HFF-Myc (cell line): ENCODE measurements around the gene CPTP.

ENCODE experiments used
- DNase-seq: peaks from one replicate; pipeline ENCODE4 v3.0.0-alpha.2; 2011; ENCODE audit warnings: low read depth; ENCODE audit errors: extremely low read depth
- H3K4me3 ChIP-seq: replicated peaks from 2 replicates; pipeline ENCODE4 v1.5.1; 2011; ENCODE audit warnings: low read depth, mild to moderate bottlenecking, control low read depth, low read length
- TF ChIP-seq, protein P1 (sequence below): IDR thresholded peaks from 2 replicates; pipeline ENCODE4 v1.5.1; 2012; ENCODE audit warnings: mild to moderate bottlenecking, low read depth, low read length, control low read depth; ENCODE audit errors: missing control alignments

CPTP gene

DNA sequence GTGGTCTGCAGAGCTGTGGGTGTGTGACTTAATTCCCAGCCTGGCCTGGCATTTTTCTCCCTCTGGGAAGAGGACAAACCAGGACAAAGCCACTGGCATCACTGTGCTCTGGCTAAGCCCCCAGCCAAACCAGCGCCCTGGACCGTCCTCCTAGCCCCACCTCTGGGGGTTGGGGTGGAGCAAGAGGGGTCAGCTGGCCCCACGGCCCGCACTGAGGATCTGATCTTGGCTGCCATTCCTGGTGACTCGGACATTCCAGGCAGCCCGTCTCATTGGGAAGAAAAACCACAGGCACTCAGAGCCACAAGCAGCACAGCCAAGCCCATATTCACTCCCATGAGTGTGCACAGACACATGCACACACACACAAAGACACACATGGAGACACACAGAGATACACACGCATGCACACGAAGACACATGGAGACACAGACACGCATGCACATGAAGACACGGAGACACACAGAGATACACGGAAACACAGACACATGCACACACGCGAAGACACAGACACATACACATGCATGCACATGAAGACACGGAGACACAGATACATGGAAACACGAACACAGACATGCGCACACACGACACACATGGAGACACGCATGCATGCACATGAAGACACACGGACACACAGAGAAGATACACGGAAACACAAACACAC is 36.0 kb downstream of the CPTP start:
- peak; percentile 79 for DNase-seq
- TF ChIP-seq, protein P1, sequence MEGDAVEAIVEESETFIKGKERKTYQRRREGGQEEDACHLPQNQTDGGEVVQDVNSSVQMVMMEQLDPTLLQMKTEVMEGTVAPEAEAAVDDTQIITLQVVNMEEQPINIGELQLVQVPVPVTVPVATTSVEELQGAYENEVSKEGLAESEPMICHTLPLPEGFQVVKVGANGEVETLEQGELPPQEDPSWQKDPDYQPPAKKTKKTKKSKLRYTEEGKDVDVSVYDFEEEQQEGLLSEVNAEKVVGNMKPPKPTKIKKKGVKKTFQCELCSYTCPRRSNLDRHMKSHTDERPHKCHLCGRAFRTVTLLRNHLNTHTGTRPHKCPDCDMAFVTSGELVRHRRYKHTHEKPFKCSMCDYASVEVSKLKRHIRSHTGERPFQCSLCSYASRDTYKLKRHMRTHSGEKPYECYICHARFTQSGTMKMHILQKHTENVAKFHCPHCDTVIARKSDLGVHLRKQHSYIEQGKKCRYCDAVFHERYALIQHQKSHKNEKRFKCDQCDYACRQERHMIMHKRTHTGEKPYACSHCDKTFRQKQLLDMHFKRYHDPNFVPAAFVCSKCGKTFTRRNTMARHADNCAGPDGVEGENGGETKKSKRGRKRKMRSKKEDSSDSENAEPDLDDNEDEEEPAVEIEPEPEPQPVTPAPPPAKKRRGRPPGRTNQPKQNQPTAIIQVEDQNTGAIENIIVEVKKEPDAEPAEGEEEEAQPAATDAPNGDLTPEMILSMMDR: no peak
- H3K4me3 ChIP-seq: peak overlapping the region; percentile 77; the same call in 1 of the 2 replicates

DNA sequence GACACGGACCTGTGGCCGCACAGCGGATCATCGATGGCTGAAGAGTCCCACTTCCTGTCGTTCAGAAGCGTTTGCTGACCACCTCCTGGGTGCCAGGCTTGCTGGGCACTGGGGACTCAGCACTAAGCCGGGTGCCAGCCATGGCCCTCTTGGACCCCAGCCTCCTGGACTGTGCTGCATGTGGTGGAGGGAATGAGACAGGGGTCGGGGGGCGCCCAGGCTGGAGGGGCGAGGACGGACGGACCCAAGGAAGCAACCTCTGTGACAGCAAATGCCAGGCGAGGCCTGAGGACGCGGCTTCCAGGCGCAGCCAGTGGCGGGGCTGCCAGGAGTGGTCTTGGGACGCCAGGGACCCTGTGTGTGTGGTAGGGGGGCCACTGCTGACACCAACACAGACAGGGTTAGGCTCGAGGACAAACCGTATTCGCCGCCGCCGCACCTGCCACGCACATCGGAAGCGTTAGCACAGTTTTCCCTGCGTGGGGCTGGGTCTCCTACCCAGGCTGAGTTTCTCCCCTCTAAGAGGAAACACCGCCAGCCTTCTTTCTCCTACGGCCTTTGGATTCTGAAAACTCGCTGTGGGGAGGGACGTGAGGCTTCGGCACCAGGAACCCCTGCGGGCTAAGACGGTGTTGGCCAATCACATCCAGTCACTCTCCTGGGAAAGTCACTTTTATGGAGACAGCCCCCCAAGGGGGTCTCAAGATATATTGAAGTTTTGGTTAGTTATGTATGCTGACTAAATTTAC is 36.8 kb downstream of the CPTP start:
- TF ChIP-seq, protein P1: no peak
- DNase-seq: no peak
- H3K4me3 ChIP-seq: no peak overlapping the region

DNA sequence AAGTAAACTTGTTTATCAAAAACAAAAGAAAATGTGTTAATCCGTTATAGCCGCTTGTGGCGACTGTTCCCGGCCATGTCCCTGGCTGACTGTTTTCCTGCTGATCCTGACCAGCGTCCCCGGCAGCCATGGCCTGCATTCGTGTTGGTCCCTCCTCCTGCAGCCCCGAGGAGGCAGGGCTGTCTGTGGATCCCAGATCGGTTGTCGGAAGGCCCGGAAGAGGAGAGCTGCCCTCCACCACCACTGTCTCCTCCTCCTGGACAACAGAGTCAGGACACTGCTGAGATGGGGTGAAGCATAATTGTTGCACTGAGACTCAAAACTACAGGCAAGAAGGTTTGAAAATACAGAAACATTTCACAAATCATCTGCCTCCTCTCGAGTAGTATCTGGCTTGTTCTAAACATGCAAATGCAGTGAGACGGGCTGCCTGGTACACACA is 37.4 kb downstream of the CPTP start:
- DNase-seq: no peak
- H3K4me3 ChIP-seq: no peak overlapping the region
- TF ChIP-seq, protein P1: peak; percentile 15

DNA sequence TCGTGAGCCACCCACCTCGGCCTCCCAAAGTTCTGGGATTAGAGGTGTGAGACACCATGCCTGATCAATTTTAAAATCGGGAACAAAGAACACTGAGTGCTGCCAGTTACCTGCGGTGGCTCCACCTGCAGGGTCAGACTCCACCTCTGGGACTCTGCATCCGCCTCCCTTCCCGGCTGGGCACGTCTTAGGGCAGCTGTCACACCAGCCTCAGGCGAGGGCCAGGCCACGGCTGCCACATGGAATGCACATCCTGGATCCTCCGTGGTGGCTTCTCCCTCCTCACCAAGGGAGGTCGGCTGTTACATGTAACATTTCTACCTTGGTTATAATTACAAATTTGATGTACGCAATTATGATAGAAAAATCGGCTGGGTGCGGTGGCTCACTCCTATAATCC is 39.7 kb downstream of the CPTP start:
- H3K4me3 ChIP-seq: no peak overlapping the region
- TF ChIP-seq, protein P1: no peak
- DNase-seq: no peak

DNA sequence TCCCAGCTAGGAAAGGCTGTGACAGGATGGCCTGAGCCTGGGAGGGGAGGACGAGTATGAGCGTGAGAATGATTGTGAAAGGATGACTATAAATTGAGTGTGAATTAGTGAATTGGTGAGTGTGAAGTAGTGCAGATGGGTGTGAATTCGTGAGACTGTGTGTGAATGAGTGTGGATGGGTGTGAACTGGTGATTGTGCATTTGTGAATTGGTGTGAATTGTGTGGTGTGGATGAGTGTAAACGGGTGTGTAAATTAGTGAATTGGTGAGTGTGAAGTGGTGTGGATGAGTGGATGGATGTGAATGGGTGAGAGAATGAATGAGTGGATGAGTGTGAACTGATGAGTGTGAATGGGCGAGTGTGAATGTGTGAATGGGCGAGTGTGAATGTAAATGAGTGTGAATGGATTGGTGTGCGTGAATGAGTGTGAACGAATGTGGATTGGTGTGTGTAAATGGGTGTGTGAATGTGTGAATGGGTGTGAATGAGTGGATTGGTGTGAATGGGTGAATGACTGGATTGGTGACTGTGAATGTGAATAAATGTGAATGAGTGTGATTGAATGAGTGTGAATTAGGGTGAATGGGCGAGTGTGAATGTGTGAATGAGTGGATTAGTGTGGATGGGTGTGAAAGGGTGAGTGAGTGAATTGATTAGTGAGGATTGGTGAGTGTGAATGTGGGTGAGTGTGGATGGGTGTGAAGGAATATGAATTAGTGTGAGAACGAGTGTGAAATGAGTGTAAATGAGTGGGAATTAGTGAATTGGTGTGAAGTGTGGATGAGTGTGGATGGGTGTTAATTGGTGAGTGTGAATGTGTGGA is 41.5 kb downstream of the CPTP start:
- no peak overlapping the region for H3K4me3 ChIP-seq
- TF ChIP-seq, protein P1: no peak
- DNase-seq: no peak

DNA sequence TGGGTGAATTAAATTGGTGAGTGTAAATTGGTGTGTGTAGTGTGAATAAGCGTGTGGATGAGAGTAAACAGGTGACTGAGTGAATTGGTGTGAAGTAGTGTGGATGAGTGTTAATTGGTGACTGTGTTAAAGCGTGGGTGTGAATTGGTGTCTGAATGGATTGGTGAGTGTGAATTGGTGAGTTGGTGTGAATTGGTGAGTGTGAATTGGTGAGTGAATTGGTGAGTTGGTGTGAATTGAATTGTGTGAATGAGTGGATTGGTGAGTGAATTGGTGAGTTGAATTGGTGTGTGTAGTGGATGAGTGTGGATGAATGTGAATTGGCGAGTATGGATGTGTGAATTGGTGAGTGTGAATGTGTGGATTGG is 42.1 kb downstream of the CPTP start:
- H3K4me3 ChIP-seq: no peak overlapping the region
- TF ChIP-seq, protein P1: no peak
- DNase-seq: no peak
